HFFc6 (cell line): ENCODE measurements around the gene APOC3. TPM values are rescaled to one million over a fixed set of nuclear protein-coding genes. Genes with fewer than 3 reads are reported as not detected.

Experiments used
- DNase-seq: peaks from one replicate; pipeline ENCODE4 v3.0.0-alpha.2; 2018
- H3K27ac Mint-ChIP-seq: 2 replicates; pipeline ENCODE4 v1.8.0; 2020; ENCODE audit warnings: mild to moderate bottlenecking, mixed read lengths
- H3K27me3 Mint-ChIP-seq: 2 replicates; pipeline ENCODE4 v1.8.0; 2021; ENCODE audit warnings: mild to moderate bottlenecking, moderate library complexity, mixed read lengths; ENCODE audit not compliant: insufficient read depth
- H3K36me3 Mint-ChIP-seq: 2 replicates; pipeline ENCODE4 v1.8.0; 2021; ENCODE audit warnings: low read depth, mixed read lengths
- H3K4me1 Mint-ChIP-seq: 2 replicates; pipeline ENCODE4 v1.8.0; 2020; ENCODE audit warnings: low read depth, mixed read lengths
- H3K4me3 Mint-ChIP-seq: 2 replicates; pipeline ENCODE4 v1.8.0; 2020; ENCODE audit warnings: mild to moderate bottlenecking, moderate library complexity, mixed read lengths
- H3K9me3 Mint-ChIP-seq: 2 replicates; pipeline ENCODE4 v1.8.0; 2020; ENCODE audit warnings: mild to moderate bottlenecking, mixed read lengths
- total RNA-seq, 6 experiments: library from RNA; stranded (reverse); fragmentation: NEBNext Ultra II Directional; extraction: Animal tissue kit (Norgen Biotek cat#: 25700); gene quantifications; 2 replicates in 1 of 6; 3 replicates in 5 of 6; pipeline ENCODE4 v1.2.3, GENCODE V29; 2021
- TF ChIP-seq, protein P1 (sequence below): fragments of 200-600 bp; sonication (generic); IDR thresholded peaks from 2 replicates; pipeline ENCODE4 v1.5.0; 2021; ENCODE audit warnings: antibody characterized with exemption, mild to moderate bottlenecking

The APOC3 gene
- total RNA-seq, 6 experiments from 2014 or later, result not detected

DNA sequence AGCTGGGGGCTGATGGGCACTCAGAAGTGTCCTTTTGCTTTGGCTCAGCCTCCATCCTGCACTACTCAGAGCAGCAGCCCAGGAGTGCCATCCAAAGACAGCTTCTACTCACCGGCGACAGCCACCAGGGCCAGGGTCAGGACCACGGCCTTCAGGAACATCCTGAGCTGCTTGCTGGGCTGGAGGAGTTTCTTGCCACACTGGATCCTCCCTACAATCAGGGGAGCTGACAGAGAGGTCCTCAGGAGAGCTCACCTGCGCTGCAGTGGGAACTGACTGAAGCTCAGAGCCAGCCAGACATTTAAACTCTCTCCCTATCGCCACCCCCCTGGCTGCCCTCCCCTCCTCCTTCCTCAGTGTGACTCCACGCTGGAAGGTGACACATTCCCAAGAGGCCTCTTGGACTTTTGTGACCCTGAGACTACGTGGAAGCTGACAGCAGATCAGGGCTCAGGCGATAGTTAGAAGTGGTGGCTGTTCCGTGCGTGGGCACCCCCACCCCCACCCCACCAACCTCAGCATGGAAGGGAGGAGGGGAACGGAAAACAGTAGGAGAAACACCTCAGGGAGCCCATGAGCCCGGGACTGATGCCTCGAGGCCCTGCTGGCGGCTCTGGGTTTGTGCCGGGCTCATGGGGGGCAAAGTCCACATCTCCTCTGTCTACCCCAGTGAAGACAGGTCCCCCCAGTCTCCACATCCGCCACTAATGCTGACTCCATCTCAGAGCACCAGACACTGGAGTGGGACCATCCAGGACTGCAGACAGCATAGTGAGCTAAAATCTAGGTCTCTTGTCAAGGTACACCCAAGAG lies 6.5 kb upstream of the APOC3 start, which contains the start of gene APOA4:
Gene APOA4 (minus strand): TSS at position 274 of the 813 bp plus-strand sequence. CDS start 113 bp downstream, at position 161.
- no peak for DNase-seq
- peaks cover 16% of the 10 kb centered on the region for H3K27me3 Mint-ChIP-seq
- H3K36me3 Mint-ChIP-seq, result no peaks in the 10 kb centered on the region
- TF ChIP-seq, protein P1, sequence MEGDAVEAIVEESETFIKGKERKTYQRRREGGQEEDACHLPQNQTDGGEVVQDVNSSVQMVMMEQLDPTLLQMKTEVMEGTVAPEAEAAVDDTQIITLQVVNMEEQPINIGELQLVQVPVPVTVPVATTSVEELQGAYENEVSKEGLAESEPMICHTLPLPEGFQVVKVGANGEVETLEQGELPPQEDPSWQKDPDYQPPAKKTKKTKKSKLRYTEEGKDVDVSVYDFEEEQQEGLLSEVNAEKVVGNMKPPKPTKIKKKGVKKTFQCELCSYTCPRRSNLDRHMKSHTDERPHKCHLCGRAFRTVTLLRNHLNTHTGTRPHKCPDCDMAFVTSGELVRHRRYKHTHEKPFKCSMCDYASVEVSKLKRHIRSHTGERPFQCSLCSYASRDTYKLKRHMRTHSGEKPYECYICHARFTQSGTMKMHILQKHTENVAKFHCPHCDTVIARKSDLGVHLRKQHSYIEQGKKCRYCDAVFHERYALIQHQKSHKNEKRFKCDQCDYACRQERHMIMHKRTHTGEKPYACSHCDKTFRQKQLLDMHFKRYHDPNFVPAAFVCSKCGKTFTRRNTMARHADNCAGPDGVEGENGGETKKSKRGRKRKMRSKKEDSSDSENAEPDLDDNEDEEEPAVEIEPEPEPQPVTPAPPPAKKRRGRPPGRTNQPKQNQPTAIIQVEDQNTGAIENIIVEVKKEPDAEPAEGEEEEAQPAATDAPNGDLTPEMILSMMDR, result no peak
- H3K27ac Mint-ChIP-seq, result no peak within 1 kb of the TSS
- no peaks in the 10 kb centered on the region for H3K4me1 Mint-ChIP-seq
- no peak within 1 kb of the TSS for H3K4me3 Mint-ChIP-seq
- H3K9me3 Mint-ChIP-seq, result no peaks in the 10 kb centered on the region

DNA sequence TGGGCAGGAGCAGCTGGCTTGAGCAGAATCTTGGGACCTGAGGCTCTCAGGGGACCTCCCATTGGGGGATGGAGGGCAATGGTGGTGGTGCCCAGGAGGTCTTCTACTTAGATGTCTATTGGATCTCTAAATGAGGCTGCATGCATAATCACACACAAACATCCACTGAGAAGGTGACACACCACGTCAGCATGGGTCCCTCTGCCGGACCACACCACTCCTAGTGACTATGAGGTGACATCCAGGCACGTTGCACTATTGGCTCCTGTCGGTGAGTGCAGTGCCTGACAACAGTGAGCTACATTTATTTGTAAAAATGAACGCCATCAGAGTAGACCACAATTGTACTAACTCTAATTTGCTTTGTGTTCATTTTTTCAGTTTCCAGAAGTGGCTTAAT lies 4.3 kb upstream of the APOC3 start:
- DNase-seq, result no peak
- H3K4me1 Mint-ChIP-seq, result no peaks in the 10 kb centered on the region
- no peaks in the 10 kb centered on the region for H3K9me3 Mint-ChIP-seq
- H3K4me3 Mint-ChIP-seq, result no peak overlapping the region
- no peak overlapping the region for H3K27ac Mint-ChIP-seq
- H3K36me3 Mint-ChIP-seq, result no peaks in the 10 kb centered on the region
- H3K27me3 Mint-ChIP-seq, result peaks cover 15% of the 10 kb centered on the region
- TF ChIP-seq, protein P1, result no peak

DNA sequence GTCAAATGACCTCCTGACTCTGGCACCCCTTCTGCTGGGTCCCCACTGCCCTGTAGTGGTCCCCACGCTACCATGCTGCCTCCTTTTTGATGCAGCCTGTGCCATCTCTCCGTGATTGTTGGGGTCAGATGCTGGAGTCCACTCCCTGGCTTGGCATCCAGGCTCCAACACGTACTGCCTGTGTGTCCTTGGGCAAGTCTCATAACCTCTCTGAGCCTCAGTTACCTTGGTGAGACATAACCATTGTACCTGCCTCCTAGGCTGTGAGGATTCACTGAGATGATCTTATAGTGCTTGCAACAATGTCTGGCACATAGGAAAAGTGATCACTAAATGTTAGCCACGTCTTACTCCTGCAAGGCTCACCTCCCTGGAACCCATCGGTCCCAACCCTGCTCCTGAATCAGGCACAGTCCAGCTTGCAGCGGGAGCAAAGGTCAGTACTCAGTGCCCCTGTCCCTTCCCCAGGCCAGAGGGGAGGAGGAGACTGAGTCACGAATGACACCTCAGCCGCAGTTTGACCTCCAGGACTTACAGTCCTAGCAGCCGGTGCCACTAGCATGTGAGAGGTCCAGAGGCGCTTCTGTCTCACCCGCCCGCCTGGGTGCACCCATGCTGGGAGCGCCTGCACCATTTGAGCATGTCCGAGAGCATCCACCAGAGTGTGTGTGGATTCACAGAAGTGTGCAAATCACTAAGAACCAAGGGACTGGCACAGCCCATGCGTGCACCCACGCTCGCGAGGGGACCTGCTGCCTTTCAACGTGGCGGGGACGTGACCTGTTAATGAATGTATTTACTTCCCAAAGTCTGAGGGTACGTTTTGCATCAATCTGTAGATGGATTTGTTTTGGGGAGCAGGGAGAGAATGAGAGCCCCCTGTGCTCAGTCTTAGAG lies 3.6 kb upstream of the APOC3 start:
- TF ChIP-seq, protein P1, result no peak
- H3K9me3 Mint-ChIP-seq, result no peaks in the 10 kb centered on the region
- no peaks in the 10 kb centered on the region for H3K36me3 Mint-ChIP-seq
- DNase-seq, result no peak
- no peak overlapping the region for H3K4me3 Mint-ChIP-seq
- H3K27me3 Mint-ChIP-seq, result peaks cover 14% of the 10 kb centered on the region
- H3K27ac Mint-ChIP-seq, result no peak overlapping the region
- no peaks in the 10 kb centered on the region for H3K4me1 Mint-ChIP-seq

DNA sequence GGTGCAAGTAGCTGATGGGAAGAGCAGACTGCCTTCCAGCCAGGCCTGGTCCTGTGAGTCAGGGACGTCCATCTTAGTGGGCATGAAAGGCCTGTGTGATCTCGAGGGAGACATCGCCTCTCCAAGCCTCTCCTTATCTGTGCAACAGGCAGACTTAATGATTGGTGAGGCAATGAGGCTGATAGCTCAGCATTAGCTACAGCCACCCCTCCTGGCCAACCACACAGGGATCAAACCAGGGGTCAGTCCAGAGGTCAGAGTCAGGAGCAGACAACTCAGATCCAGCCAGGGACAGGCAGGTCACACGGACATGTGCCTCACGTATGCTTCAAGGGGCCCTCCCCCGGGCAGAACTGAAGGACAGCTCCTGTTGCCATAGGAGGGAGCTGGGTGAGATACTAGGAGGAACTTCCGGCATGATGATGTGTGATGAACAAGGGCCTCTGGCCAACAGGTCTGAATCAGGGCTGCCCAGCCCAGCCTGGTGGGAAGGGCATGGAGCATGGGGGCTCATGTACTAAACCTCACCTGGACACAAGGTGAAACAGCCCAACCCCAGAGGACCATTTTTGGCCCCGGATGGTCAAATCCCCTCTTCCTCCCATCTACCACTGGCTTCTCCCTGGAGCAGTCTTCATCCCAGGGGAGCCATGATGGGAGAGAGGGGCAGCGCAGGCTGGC lies 2.8 kb upstream of the APOC3 start:
- peaks cover 11% of the 10 kb centered on the region for H3K27me3 Mint-ChIP-seq

DNA sequence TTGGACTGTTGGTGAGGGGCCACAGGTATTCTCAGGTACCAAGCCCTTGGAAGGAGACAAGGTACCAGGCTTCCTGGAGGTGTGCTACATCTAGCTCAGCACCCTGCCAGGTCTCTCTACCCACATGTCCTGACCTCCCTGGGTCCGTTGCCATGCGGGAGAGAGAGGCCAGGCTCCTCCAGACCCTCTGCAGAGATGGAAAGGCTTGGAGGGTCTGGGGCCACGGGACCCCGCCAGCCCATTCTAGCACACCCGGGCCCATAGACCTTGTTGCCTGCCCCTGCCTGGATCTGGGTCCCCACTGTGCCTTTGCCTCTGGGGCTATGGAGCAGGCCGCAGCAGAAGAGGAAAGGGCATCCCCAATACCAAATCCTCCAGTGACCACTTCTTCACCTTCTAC lies 2.2 kb upstream of the APOC3 start:
- no peak overlapping the region for H3K27ac Mint-ChIP-seq
- H3K4me3 Mint-ChIP-seq, result no peak overlapping the region

More for the DNA sequence above, 2.8 kb upstream of the APOC3 start:
- Mint-ChIP-seq H3K36me3 (no peaks in the 10 kb centered on the region), H3K27ac (no peak overlapping the region), H3K4me1 (no peaks in the 10 kb centered on the region), H3K9me3 (no peaks in the 10 kb centered on the region), H3K4me3 (no peak overlapping the region)
- TF ChIP-seq, protein P1, result no peak
- DNase-seq, result no peak

More for the DNA sequence above, 2.2 kb upstream of the APOC3 start:
- DNase-seq, result no peak
- TF ChIP-seq, protein P1, result no peak
- no peaks in the 10 kb centered on the region for H3K36me3 Mint-ChIP-seq
- H3K27me3 Mint-ChIP-seq, result peaks cover 15% of the 10 kb centered on the region
- no peaks in the 10 kb centered on the region for H3K4me1 Mint-ChIP-seq
- no peaks in the 10 kb centered on the region for H3K9me3 Mint-ChIP-seq
